GM12891 (cell line): ENCODE results near the gene ABTB2.

Experiments
- POLR2A ChIP-seq: IDR thresholded peaks from 2 replicates; pipeline ENCODE4 v1.6.1; 2011; ENCODE audit warnings: low read depth, low read length, control low read depth
- POLR2AphosphoS5 ChIP-seq: IDR thresholded peaks from 2 replicates; pipeline ENCODE4 v1.6.1; 2011; ENCODE audit warnings: low read depth, low read length, control low read depth
- TAF1 ChIP-seq: IDR thresholded peaks from 2 replicates; pipeline ENCODE4 v1.6.1; 2011; ENCODE audit warnings: low read depth, low read length, control low read depth

GRCh38 chr11:34185926-34186841, 171.6 kb downstream of the ABTB2 start:
- TF ChIP-seq TAF1 = no peak
- TF ChIP-seq POLR2A = no peak
- no peak for TF ChIP-seq POLR2AphosphoS5
